Suprapubic skin (tissue), 3 donors: ENCODE results near the gene SPOCK1.

Experiments
- CTCF ChIP-seq, 2 donors: fragments of 200-600 bp in 1 of 2; fragments of 450-650 bp in 1 of 2; sonication (generic) in 1 of 2; IDR thresholded peaks; one replicate each; pipeline ENCODE4 v1.5.1; 2016 to 2019; ENCODE audit warnings: antibody characterized with exemption in 2 of 2, mild to moderate bottlenecking in 1 of 2, moderate library complexity in 1 of 2
- POLR2A ChIP-seq, 2 donors: fragments of 450-650 bp; IDR thresholded peaks; one replicate each; pipeline ENCODE4 v1.6.1; 2017; ENCODE audit warnings: antibody characterized with exemption in 2 of 2, mild to moderate bottlenecking in 2 of 2, moderate library complexity in 2 of 2

GRCh38 chr5:137304226-137304874, 194.8 kb downstream of the SPOCK1 start:
- TF ChIP-seq CTCF (IDR thresholded peaks at IDR 0.05) (no peak), POLR2A (IDR thresholded peaks at IDR 0.05) (no peak)
